Measurements from ENCODE around the gene MBD3L5.
A peak's percentile ranks its signal among the peaks of the same experiment; 100 is the strongest.
"Not testable (repeated sequence)": the region's sequence is repeated elsewhere in the genome, so short reads cannot be mapped to it uniquely, and the experiment has no call there.

Gene MBD3L5

GRCh38 chr19:7054635-7055368, 24.4 kb downstream of the MBD3L5 start:
- DNase-seq: not testable (repeated sequence)

- DNase-seq: not testable (repeated sequence)
Observed at GRCh38 chr19:7055679-7056078, 25.3 kb downstream of the MBD3L5 start.

GRCh38 chr19:7056371-7056770, 26.0 kb downstream of the MBD3L5 start:
- DNase-seq: not testable (repeated sequence)

- not testable (repeated sequence) for DNase-seq
Observed at GRCh38 chr19:7058576-7058975, 28.2 kb downstream of the MBD3L5 start, which contains the start of gene MBD3L3. TSS of gene MBD3L3 (minus strand) at chr19:7058676. CDS start at chr19:7058605, 71 bp downstream.

- DNase-seq: not testable (repeated sequence)
Observed at GRCh38 chr19:7059977-7060376, 29.6 kb downstream of the MBD3L5 start.

DNA sequence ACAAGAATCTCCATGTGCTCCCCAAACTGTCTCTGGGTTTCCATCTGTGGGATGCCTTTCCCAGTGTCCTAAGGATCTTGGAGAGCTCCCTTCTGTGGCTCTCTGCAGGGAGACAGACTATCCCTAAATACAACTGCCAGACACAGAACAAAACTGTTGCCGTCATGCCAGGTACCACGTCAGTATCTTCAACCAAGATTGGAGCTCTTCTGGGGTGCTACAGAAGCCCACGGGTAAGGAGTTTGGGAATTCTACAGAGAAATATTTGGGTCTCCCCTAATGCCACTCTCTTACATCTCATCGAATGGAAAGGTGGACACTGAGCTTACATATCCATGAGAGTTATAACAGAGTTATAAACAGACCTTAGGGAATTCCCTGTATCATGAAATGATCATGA, 33.0 kb downstream of the MBD3L5 start:
- DNase-seq: no peak

GRCh38 chr19:7063764-7064418, 33.5 kb downstream of the MBD3L5 start:
- DNase-seq: no peak

DNA sequence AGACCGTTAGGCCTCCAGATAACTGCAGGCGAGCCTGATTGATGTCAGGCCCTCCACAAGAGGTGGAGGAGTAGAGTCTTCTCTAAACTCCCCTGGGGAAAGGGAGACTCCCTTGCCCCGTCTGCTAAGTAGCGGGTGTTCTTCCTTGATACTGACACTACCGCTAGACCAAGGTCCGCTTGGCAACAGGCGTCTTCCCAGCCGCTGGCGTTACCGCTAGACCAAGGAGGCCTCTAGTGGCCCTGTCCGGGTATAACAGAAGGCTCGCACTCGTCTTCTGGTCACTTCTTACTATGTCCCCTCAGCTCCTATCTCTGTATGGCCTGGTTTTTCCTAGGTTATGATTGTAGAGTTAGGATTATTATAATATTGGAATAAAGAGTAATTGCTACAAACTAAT, 36.7 kb downstream of the MBD3L5 start:
- peak; percentile 50 for DNase-seq

- no peak for DNase-seq
Observed at GRCh38 chr19:7067716-7068115, 37.3 kb downstream of the MBD3L5 start.

GRCh38 chr19:7068599-7068998, 38.2 kb downstream of the MBD3L5 start:
- DNase-seq: no peak

GRCh38 chr19:7069042-7069903, 38.9 kb downstream of the MBD3L5 start, which contains the start of gene ZNF557:
TSS of gene ZNF557 (plus strand) at chr19:7069703. CDS start at chr19:7075075, 5,372 bp downstream.
- peak; percentile 95 for DNase-seq

GRCh38 chr19:7069904-7070226, 39.5 kb downstream of the MBD3L5 start:
- no peak for DNase-seq

DNA sequence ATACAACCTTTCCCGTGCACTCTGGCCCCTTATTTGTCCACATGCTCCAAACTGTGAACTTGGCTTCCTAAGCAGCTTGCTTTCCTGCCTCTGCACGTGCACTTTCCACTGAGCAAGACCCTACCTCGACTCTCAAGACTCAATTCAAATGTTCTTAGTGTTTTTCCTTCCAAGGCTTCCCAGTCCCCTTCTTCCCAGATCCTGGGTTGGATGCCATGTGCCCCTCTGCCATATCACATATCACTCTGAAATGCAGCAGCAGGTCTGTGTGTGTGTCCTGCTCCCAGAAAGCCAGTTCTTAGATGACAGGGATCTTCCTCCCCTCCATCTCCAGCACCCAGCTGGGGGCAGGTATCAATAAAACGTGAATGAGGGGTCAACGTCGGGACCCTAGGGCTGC, 42.2 kb downstream of the MBD3L5 start:
- no peak for DNase-seq

DNA sequence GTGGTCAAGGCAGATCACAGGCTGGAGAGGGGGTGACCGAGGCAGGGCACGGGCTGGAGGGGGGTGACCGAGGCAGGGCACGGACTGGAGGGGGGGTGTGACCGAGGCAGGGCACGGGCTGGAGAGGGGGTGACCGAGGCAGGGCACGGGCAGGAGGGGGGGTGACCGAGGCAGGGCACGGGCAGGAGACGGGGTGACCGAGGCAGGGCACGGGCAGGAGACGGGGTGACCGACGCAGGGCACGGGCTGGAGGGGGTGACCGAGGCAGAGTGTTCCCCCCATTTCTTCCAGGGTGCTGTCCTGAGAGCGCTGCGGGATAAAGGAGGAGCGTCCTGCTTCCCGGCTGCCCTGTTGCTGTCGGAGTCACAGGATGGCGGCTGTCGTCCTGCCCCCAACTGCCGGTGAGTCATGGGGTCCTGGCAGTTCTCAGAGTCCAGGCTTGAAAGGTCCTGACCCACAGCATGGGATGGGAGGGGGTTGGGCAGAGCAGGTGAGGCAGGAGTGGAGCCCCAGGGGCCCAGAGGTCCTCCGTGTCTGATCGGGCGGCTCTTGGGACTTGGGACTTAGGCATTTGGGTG, 44.4 kb downstream of the MBD3L5 start:
- DNase-seq: no peak

DNA sequence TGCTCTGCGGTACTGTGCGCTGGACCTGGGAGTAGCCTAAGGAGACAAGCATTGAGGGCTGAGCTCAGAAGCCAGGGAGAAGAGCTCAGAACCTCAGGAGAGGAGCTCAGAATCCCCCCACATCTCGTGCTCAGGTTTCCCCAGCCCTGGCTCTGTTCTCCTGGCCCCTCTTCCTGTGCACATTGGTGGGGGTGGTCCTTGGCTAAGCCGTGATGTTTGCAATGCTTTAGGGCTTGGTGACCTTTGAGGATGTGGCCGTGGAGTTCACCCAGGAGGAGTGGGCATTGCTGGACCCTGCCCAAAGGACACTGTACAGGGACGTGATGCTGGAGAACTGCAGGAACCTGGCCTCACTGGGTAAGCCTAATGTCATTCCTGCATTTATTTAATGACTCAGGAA, 45.8 kb downstream of the MBD3L5 start:
- no peak for DNase-seq

- DNase-seq: no peak
Observed at GRCh38 chr19:7078008-7078407, 47.6 kb downstream of the MBD3L5 start.

Data from NCI-H1092 treated with DMSO at 0.1 percent for 48 hours (cell line).